NCI-H1436 (cell line): ENCODE results near the gene NDUFS7.
A peak's percentile ranks its signal among the peaks of the same experiment; 100 is the strongest.
"Not testable (repeated sequence)": the region's sequence is repeated elsewhere in the genome, so short reads cannot be mapped to it uniquely, and the experiment has no call there.

ENCODE experiments used
- DNase-seq: peaks from one replicate; lab custom pipeline; 2025; lab: John Stamatoyannopoulos, UW

Gene NDUFS7

GRCh38 chr19:1433119-1434039 is 49.7 kb downstream of the NDUFS7 start:
- no peak for DNase-seq

DNA sequence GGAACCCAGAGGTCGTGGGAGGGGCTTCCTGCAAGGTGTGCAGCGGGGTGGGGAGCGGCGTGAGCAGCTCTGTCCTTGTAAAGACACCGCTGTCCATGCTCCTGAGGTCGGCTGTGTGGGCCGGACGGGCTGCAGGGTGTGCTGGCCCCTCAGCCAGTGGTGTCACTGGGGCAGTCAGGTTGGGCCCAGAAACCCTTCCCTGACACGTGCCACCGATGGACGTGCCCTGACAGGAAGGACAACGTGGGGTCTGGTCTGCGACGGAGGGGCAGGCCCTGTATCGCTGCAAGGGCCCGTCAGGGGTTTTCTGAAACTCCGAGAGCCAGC is 50.3 kb downstream of the NDUFS7 start:
- DNase-seq = no peak

DNA sequence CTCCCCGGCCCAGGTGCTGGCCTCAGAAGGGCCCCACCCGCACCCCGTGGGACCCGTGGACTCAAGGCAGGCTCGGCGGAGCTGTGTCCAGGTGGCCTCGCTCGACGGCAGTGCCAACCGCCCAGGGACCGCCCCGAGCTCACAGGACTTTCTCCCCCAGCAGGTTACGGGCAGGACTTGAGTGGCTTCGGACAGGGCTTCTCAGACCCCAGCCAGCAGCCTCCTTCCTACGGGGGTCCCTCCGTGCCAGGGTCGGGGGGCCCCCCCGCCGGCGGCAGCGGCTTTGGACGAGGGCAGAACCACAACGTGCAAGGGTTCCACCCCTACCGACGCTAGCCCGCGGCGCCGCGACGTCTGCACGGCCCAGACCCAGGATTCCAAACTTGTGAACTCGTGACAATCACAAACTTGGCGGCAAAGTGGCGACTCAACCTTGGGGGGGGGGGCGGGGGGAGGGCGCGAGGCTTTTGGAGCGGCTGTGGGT is 50.9 kb downstream of the NDUFS7 start:
- DNase-seq = no peak

DNA sequence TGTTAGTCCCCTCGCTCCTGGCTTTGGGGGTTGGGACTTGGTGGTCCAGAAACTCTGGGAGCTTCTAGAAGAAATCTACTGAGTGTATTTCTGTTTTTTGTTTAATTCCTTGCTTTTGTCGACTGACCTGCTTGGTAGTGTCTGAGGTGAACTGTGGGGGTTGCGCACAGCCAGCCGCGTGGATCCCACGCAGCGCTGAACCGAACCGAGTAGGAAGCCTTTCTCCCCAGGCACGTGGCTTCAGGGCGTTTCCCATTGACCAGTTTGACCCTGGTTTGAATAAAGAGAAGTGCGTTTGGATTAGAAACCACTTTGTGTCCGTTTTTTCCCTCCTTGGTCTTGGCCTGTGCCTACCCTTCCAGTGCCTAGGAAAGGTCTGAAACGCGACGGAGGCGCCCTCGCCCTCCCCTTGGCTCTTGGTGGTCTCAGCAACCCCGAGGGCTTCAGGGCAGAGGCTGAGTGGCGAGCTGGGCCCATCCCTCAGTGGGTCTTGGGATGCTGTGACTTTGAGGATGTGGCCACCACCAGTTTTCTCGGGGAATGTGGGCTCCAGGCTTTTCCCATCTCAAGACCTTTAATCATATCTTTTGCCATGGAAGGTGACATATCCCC is 51.8 kb downstream of the NDUFS7 start:
- no peak for DNase-seq

- DNase-seq = no peak
Measured at GRCh38 chr19:1437609-1438008, 53.9 kb downstream of the NDUFS7 start.

- DNase-seq = peak; percentile 95
Measured at GRCh38 chr19:1438035-1438932, 54.6 kb downstream of the NDUFS7 start, which contains the start of gene RPS15. RPS15 (plus strand) TSS chr19:1438396; CDS start chr19:1438426, 30 bp downstream.

GRCh38 chr19:1438933-1439354 is 55.2 kb downstream of the NDUFS7 start:
- DNase-seq = no peak

- DNase-seq = not testable (repeated sequence)
Measured at GRCh38 chr19:1439525-1440417, 56.1 kb downstream of the NDUFS7 start.

DNA sequence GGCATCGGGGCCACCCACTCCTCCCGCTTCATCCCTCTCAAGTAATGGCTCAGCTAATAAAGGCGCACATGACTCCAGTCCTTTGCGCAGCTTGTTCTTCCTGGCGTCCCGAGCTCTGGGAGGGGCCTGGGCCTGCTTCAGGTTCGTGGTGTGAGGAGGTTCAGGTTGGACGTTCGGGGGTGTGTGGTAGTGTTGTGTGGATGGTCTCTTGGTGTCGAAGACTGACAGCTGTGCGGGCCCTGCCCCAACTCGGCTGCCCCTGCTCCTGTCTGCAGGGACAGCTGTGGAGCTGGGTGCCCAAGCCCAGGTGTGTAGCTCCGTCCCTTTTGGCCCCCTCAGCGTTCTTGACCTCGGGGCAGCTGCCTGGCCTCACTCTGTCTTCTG is 56.7 kb downstream of the NDUFS7 start:
- no peak for DNase-seq

GRCh38 chr19:1441022-1441426 is 57.3 kb downstream of the NDUFS7 start:
- no peak for DNase-seq

GRCh38 chr19:1441677-1442438 is 58.2 kb downstream of the NDUFS7 start:
- no peak for DNase-seq
